HepG2 (cell line): ENCODE measurements around the gene TXNDC2. TPM values are rescaled to one million over a fixed set of nuclear protein-coding genes. Genes with fewer than 3 reads are reported as not detected.

Experiments
- ATAC-seq: fragments of 200-7000 bp; cut with Tn5 transposase; 3 replicates; pipeline ENCODE4 v1.9.1; 2020; ENCODE audit warnings: mild to moderate bottlenecking, moderate library complexity
- BruUV-seq: library from RNA; stranded (reverse); fragments of 400-500 nt; replicated peaks from 2 replicates; lab custom pipeline; 2021; lab: Mats Ljungman, UMichigan
- CTCF ChIA-PET: fragments of 300-600 bp; formaldehyde crosslinking; extraction: SDS; loops from one replicate; lab custom pipeline; 2021; ENCODE audit warnings: low total read pairs, inconsistent platforms, low intra/inter-chr PET ratio; lab: Yijun Ruan, JAX
- POLR2A ChIA-PET: fragments of 350-600 bp; sonication (Branson Sonifier 250); formaldehyde crosslinking; loops from one replicate; lab custom pipeline; 2020; ENCODE audit warnings: antibody characterized with exemption, inconsistent platforms; lab: Yijun Ruan, JAX
- DNase-seq: peaks from one replicate; pipeline ENCODE4 v3.0.0-alpha.2; 2015; ENCODE audit warnings: low spot score
- FAIRE-seq: peaks from 3 replicates; lab custom pipeline; 2011; peaks lifted over from hg19 to GRCh38; lab: Jason Lieb, UNC
- H2AFZ ChIP-seq: one replicate; pipeline ENCODE4 v1.6.1; 2011; ENCODE audit warnings: low read length, inconsistent platforms
- H3K27ac ChIP-seq: fragments of 300-600 bp; 3 replicates; pipeline ENCODE4 v1.8.0; 2011; ENCODE audit warnings: mixed run types, mild to moderate bottlenecking, mixed read lengths, low read length, inconsistent platforms; ENCODE audit not compliant: insufficient read depth; ENCODE audit errors: extremely low read length
- H3K27me3 ChIP-seq, 2 experiments: fragments of 200-600 bp in 1 of 2; 2 replicates in 1 of 2; 3 replicates in 1 of 2; pipeline versions ENCODE4 v1.6.0 to v1.8.0; 2011; ENCODE audit warnings: low read length in 2 of 2, mild to moderate bottlenecking in 2 of 2, moderate library complexity in 2 of 2, inconsistent platforms in 1 of 2; ENCODE audit not compliant: insufficient read depth in 2 of 2, control insufficient read depth in 1 of 2
- H3K36me3 ChIP-seq, 2 experiments: fragments of 200-600 bp in 1 of 2; replicated peaks in 1 of 2; 2 replicates in 1 of 2; 3 replicates in 1 of 2; pipeline versions ENCODE4 v1.5.1 to v1.8.0; 2011; ENCODE audit warnings: low read length in 2 of 2, inconsistent platforms in 1 of 2; ENCODE audit not compliant: insufficient read depth in 2 of 2, control insufficient read depth in 1 of 2
- H3K4me1 ChIP-seq: 2 replicates; pipeline ENCODE4 v1.5.1; 2012; ENCODE audit warnings: low read length, inconsistent platforms; ENCODE audit not compliant: insufficient read depth
- H3K4me2 ChIP-seq: 2 replicates; pipeline ENCODE4 v1.6.0; 2011; ENCODE audit warnings: low read depth, low read length, inconsistent platforms
- H3K4me3 ChIP-seq, 3 experiments: fragments of 200-600 bp in 1 of 3; sonication (generic), shearing (Covaris generic) in 1 of 3; replicated peaks in 1 of 3; 2 replicates each; pipeline ENCODE4 v1.5.1; 2011 to 2016; ENCODE audit warnings: low read length in 3 of 3, inconsistent platforms in 2 of 3, low read depth in 2 of 3, mild to moderate bottlenecking in 2 of 3, control low read depth in 1 of 3, mixed read lengths in 1 of 3; ENCODE audit not compliant: insufficient read depth in 1 of 3
- H3K79me2 ChIP-seq: one replicate; pipeline ENCODE4 v1.6.1; 2011; ENCODE audit warnings: low read length, inconsistent platforms; ENCODE audit not compliant: insufficient read depth
- H3K9ac ChIP-seq: 2 replicates; pipeline ENCODE4 v1.6.0; 2011; ENCODE audit warnings: mild to moderate bottlenecking, low read depth, low read length, inconsistent platforms; ENCODE audit not compliant: insufficient read depth
- H3K9me3 ChIP-seq: 2 replicates; pipeline ENCODE4 v1.5.1; 2012; ENCODE audit warnings: mild to moderate bottlenecking, low read length
- H4K20me1 ChIP-seq: 2 replicates; pipeline ENCODE4 v1.6.0; 2011; ENCODE audit warnings: inconsistent platforms, mild to moderate bottlenecking, low read length, moderate library complexity; ENCODE audit not compliant: insufficient read depth
- ETV6 ChIP-seq: sonication (generic); formaldehyde crosslinking; conservative IDR thresholded peaks from 2 replicates; pipeline ENCODE4 v1.4.0; 2020; ENCODE audit warnings: missing genetic modification reagents
- FOXA1 ChIP-seq, 2 experiments: fragments of 450-650 bp in 1 of 2; sonication (generic) in 1 of 2; formaldehyde crosslinking in 1 of 2; IDR thresholded peaks; 2 replicates each; pipeline versions ENCODE4 v1.4.0 to v1.6.1; 2016 to 2020; ENCODE audit warnings: missing genetic modification reagents in 1 of 2
- KDM5A ChIP-seq: fragments of 200-600 bp; sonication (generic); IDR thresholded peaks from 2 replicates; pipeline ENCODE4 v1.7.0; 2018; ENCODE audit warnings: antibody characterized with exemption, mild to moderate bottlenecking, low read length, borderline replicate concordance
- MAFF ChIP-seq: IDR thresholded peaks from 2 replicates; pipeline ENCODE4 v1.6.1; 2011; ENCODE audit warnings: low read depth, low read length, improper control_type of control experiment
- MAFK ChIP-seq, 2 experiments: IDR thresholded peaks in 1 of 2; conservative IDR thresholded peaks in 1 of 2; 2 replicates each; pipeline ENCODE4 v1.6.1; 2011; ENCODE audit warnings: improper control_type of control experiment in 2 of 2, low read length in 2 of 2
- MED8 ChIP-seq: sonication (generic); formaldehyde crosslinking; IDR thresholded peaks from 2 replicates; pipeline ENCODE4 v1.8.1; 2023; ENCODE audit warnings: mild to moderate bottlenecking, missing genetic modification reagents; ENCODE audit not compliant: insufficient replicate concordance
- MYC ChIP-seq: sonication (generic); formaldehyde crosslinking; IDR thresholded peaks from 2 replicates; pipeline ENCODE4 v1.9.0; 2021; ENCODE audit warnings: missing genetic modification reagents, borderline replicate concordance
- RARA ChIP-seq: IDR thresholded peaks from 2 replicates; pipeline ENCODE4 v1.6.1; 2016; ENCODE audit warnings: missing genetic modification reagents, missing compliant biosample characterization
- SOX6 ChIP-seq, 2 experiments: fragments of 450-650 bp in 1 of 2; sonication (generic) in 1 of 2; formaldehyde crosslinking in 1 of 2; IDR thresholded peaks; 2 replicates each; pipeline versions ENCODE4 v1.4.0 to v1.6.1; 2017 to 2020; ENCODE audit warnings: antibody characterized with exemption in 1 of 2, mild to moderate bottlenecking in 1 of 2, missing genetic modification reagents in 1 of 2
- ZBTB7A ChIP-seq: sonication (generic); formaldehyde crosslinking; IDR thresholded peaks from 2 replicates; pipeline ENCODE4 v1.8.0; 2022; ENCODE audit warnings: mild to moderate bottlenecking, missing genetic modification reagents
- ZNF724P ChIP-seq: sonication (generic); formaldehyde crosslinking; IDR thresholded peaks from 2 replicates; pipeline ENCODE4 v1.8.0; 2022; ENCODE audit warnings: missing genetic modification reagents, borderline replicate concordance
- WGBS: methylation state at CpG from one replicate; pipeline ENCODE4 v1.1.6; 2017; ENCODE audit warnings: low lambda C conversion rate; 5-methylcytosine and 5-hydroxymethylcytosine counted together
- in situ Hi-C: cut with HindIII; loops from 2 replicates; pipeline ENCODE4 v1.10.0; 2017; ENCODE audit warnings: low pct_unique_long_range_greater_than_20kb; ENCODE audit not compliant: extremely low pct_ligation_motif_present
- intact Hi-C: fragments of 100-400 bp; cut with micrococcal nuclease; formaldehyde crosslinking; loops from one replicate; pipeline ENCODE4 v1.10.0; 2022; ENCODE audit not compliant: unreplicated experiment
- polyA plus RNA-seq, 8 experiments: library from polyadenylated mRNA; depleted of rRNA in 3 of 8; stranded (reverse) in 7 of 8; unstranded in 1 of 8; fragments of >200 nt; fragmentation: Illumina TruSeq in 4 of 8; extraction: Trizol in 4 of 8; gene quantifications; 2 replicates each; pipeline versions ENCODE4 v1.2.1 to v1.2.3, GENCODE V29; 2011 to 2016; ENCODE audit warnings: low read depth in 4 of 8, missing spikeins in 1 of 8, mixed read lengths in 1 of 8; ENCODE audit not compliant: insufficient read depth in 1 of 8
- total RNA-seq, 5 experiments: library from RNA; depleted of rRNA; stranded (reverse); fragments of >200 nt; fragmentation: Illumina TruSeq; extraction: Trizol; gene quantifications; 2 replicates each; pipeline ENCODE4 v1.2.3, GENCODE V29; 2016; ENCODE audit warnings: low read depth in 1 of 5
- TF ChIP-seq, protein P1 (sequence below): sonication (generic); formaldehyde crosslinking; IDR thresholded peaks from 2 replicates; pipeline ENCODE4 v1.8.1; 2023; ENCODE audit warnings: mild to moderate bottlenecking, moderate library complexity, missing genetic modification reagents

The TXNDC2 gene
- total and polyA plus RNA-seq, 2 of the 13 experiments (the other 11 are each of a cell fraction or from before 2014, with no cell fraction given), result not detected

DNA sequence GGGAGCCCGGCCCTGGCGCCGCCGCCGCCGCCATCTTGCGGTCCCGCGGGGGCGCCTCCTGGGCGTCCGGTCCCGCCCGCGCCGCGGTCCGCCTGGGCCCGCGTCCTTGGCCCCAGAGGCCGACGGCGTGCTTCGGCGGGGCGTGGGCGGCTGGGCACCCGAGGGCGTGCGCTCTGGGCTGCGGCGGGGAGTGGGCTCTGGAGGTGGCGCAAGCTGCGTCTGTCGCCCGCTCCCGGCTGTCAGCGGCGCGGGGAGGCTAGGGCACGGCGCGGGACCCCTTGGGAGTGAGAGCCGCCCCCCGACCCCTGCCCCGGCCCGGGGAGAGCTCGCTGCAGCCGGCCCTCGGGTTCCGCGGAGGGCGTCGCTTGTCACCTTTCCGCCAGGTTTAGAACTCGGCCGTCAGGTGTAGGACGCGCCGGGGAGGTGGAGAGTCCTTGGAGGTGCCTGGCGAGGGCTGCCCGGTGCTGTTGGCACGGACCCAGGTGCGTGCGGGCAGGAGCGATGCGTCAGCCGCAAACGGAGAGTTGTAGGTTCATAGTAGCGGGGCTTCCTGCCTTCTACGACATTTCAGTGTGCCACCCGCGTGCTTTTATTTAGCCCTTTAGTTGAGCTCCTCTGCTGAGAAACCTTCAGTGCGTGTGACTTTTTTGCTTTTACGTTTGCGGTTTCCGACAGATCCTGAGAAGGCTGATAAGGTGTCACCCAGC, 29.0 kb downstream of the TXNDC2 start (continued):
- TF ChIP-seq RARA (CRISPR knock-in tag) (0 out of 2 replicates have a peak, but pooled peaks have one; percentile 27), FOXA1 (IDR thresholded peaks at IDR 0.05) (no peak), FOXA1 (CRISPR knock-in tag; IDR thresholded peaks at IDR 0.05) (no peak), ETV6 (CRISPR knock-in tag) (no peak), ZNF724P (CRISPR knock-in tag) (0 out of 2 replicates have a peak, but pooled peaks have one; percentile 51), MYC (CRISPR knock-in tag) (peak; percentile 5; the same call in 1 of the 2 replicates), ZBTB7A (CRISPR knock-in tag) (peak; percentile 29; the same call in 1 of the 2 replicates)
- TF ChIP-seq, all 625 proteins: peak for 55

- no TSS peak for BruUV-seq
- Histone ChIP-seq H3K4me3 (peak overlapping the region; percentile 81 to 98 (median 96)), H3K27me3 (no peaks in the 10 kb centered on the region; a peak in 1 of 5 replicates), H3K9ac (peak overlapping the region; percentile 97), H3K4me1 (peaks cover 55% of the 10 kb centered on the region), H3K4me2 (peak overlapping the region; percentile 77), H3K9me3 (no peaks in the 10 kb centered on the region), H2AFZ (no peak overlapping the region), H4K20me1 (peaks cover 58% of the 10 kb centered on the region), H3K36me3 (no peaks in the 10 kb centered on the region), H3K79me2 (peaks cover 63% of the 10 kb centered on the region), H3K27ac (peak overlapping the region; percentile 78)
- no peak for DNase-seq
- POLR2A ChIA-PET, result interaction anchor here (0.7 to 2.9 kb wide), 3 partner anchors 16 to 112 kb away, joined by 3 to 25 read pairs (median 3); no protein-coding TSS in a partner anchor
- in situ Hi-C loops (no loop called here), intact Hi-C loops (loop anchor here (5.0 kb wide), 1 partner anchor 108 kb away; no protein-coding TSS in a partner anchor)
- WGBS, result 1% methylated on average over 5 of the region's 5 CpGs
- ATAC-seq, result no peak
- CTCF ChIA-PET, result no interaction called here
- TF ChIP-seq, protein P1, sequence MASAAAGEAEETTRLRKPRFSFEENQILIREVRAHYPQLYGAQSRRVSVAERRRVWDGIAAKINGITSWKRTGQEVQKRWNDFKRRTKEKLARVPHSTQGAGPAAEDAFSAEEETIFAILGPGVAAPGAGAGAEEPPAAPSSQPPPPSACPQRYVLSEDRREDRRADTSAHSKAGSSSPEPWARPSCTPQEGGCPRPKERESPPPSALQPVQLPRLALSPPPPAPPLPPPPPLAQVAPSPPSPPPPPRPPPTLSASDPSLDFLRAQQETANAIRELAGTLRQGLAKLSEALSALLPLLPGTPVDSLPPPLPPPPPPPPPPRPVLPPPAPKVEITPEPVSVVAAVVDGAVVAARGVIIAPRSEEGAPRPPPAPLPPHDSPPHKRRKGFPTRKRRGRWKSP (CRISPR knock-in tag), result 0 out of 2 replicates have a peak, but pooled peaks have one; percentile 11
- no peak for TF ChIP-seq SOX6 (IDR thresholded peaks at IDR 0.05)
- TF ChIP-seq SOX6 (CRISPR knock-in tag; IDR thresholded peaks at IDR 0.05), result no peak
- TF ChIP-seq MAFK (conservative IDR thresholded peaks at IDR 0.05 in 1 of 2, IDR thresholded peaks at IDR 0.05 in 1 of 2; ENCODE audit: low read length in 2 of 2), result peak; percentile 16 to 19; a peak in 1 of 4 replicates
- no peak for TF ChIP-seq MED8
- TF ChIP-seq MAFF, result peak; percentile 48; the same call in 1 of the 2 replicates
- TF ChIP-seq KDM5A, result 0 out of 2 replicates have a peak, but pooled peaks have one; percentile 16
- no peak for FAIRE-seq
Measured at GRCh38 chr18:9915291-9916076, 29.7 kb downstream of the TXNDC2 start.
